ENCODE measurements around the gene CCDC154.

DNA sequence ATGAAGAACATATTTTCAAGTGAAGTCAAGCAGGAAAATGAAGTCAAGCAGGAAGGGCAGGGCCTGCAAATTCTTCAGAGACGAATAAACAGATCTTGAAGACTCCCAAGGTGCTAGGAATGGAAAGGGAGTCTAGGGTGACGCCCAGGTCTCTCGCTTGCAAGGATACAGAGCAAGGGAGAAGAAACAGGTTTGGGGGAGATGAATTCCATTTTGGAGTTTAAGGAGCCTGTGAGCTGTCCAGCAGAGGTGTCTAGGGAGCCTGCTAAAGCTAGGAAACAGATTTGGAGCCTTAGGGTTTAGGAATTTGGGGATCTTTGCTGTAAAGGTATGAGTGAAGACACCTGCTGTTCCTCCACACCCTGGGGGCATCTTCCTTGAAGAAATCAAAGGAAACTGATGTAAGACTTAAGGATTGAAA lies 27.8 kb downstream of the CCDC154 start:
- TF ChIP-seq, protein P1, sequence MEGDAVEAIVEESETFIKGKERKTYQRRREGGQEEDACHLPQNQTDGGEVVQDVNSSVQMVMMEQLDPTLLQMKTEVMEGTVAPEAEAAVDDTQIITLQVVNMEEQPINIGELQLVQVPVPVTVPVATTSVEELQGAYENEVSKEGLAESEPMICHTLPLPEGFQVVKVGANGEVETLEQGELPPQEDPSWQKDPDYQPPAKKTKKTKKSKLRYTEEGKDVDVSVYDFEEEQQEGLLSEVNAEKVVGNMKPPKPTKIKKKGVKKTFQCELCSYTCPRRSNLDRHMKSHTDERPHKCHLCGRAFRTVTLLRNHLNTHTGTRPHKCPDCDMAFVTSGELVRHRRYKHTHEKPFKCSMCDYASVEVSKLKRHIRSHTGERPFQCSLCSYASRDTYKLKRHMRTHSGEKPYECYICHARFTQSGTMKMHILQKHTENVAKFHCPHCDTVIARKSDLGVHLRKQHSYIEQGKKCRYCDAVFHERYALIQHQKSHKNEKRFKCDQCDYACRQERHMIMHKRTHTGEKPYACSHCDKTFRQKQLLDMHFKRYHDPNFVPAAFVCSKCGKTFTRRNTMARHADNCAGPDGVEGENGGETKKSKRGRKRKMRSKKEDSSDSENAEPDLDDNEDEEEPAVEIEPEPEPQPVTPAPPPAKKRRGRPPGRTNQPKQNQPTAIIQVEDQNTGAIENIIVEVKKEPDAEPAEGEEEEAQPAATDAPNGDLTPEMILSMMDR (IDR thresholded peaks at IDR 0.05), result no peak
- TF ChIP-seq EZH2 (IDR thresholded peaks at IDR 0.05), result no peak
- TF ChIP-seq EZH2phosphoT487 (IDR thresholded peaks at IDR 0.05), result no peak
